K562 (cell line): ENCODE data around the gene KIRREL1. TPM values are rescaled to one million over a fixed set of nuclear protein-coding genes. Genes with fewer than 3 reads are reported as not detected.
A peak's percentile ranks its signal among the peaks of the same experiment; 100 is the strongest.

ENCODE experiments used
- ATAC-seq: fragments of 200-7000 bp; cut with Tn5 transposase; 3 replicates; pipeline ENCODE4 v1.9.1; 2020; ENCODE audit warnings: moderate library complexity
- BruUV-seq: library from RNA; stranded (reverse); fragments of 400-500 nt; replicated peaks from 2 replicates; lab custom pipeline; 2021; lab: Mats Ljungman, UMichigan
- CTCF ChIA-PET: fragments of 300-600 bp; formaldehyde crosslinking; extraction: SDS; loops from one replicate; lab custom pipeline; 2021; ENCODE audit warnings: low intra/inter-chr PET ratio; lab: Yijun Ruan, JAX
- POLR2A ChIA-PET: fragments of 300-600, 350-650 bp; sonication (Branson Sonifier 250); formaldehyde crosslinking; extraction: SDS; loops from one replicate; lab custom pipeline; 2021; ENCODE audit warnings: antibody characterized with exemption, inconsistent platforms; lab: Yijun Ruan, JAX
- DNase-seq, 4 experiments: peaks; one replicate each; pipeline versions ENCODE4 v3.0.0 to v3.0.0-alpha.2; 2011 to 2018; ENCODE audit warnings: low spot score in 3 of 4, mixed read lengths in 3 of 4; ENCODE audit errors: extremely low read depth in 1 of 4
- FAIRE-seq: peaks from 2 replicates; lab custom pipeline; 2011; peaks lifted over from hg19 to GRCh38; lab: Jason Lieb, UNC
- H2AFZ ChIP-seq: 2 replicates; pipeline ENCODE4 v1.6.0; 2011; ENCODE audit warnings: low read depth, low read length, control low read depth, inconsistent platforms
- H3K27ac ChIP-seq: fragments of 200-600 bp; 3 replicates; pipeline ENCODE4 v1.8.0; 2011; ENCODE audit warnings: low read depth, mild to moderate bottlenecking, control low read depth, inconsistent platforms, low read length, moderate library complexity, mixed read lengths; ENCODE audit errors: extremely low read depth
- H3K27me3 ChIP-seq, 2 experiments: fragments of 300-600 bp in 1 of 2; 2 replicates in 1 of 2; 3 replicates in 1 of 2; pipeline versions ENCODE4 v1.6.0 to v1.8.0; 2011; ENCODE audit warnings: inconsistent platforms in 2 of 2, low read length in 2 of 2, mild to moderate bottlenecking in 1 of 2, mixed read lengths in 1 of 2, moderate library complexity in 1 of 2; ENCODE audit not compliant: control insufficient read depth in 2 of 2, insufficient read depth in 2 of 2
- H3K36me3 ChIP-seq: fragments of 300-600 bp; 3 replicates; pipeline ENCODE4 v1.8.0; 2011; ENCODE audit warnings: mild to moderate bottlenecking, low read length, inconsistent platforms; ENCODE audit not compliant: control insufficient read depth, insufficient read depth
- H3K4me1 ChIP-seq, 2 experiments: fragments of 200-600 bp in 1 of 2; replicated peaks in 1 of 2; 2 replicates in 1 of 2; 3 replicates in 1 of 2; pipeline versions ENCODE4 v1.5.1 to v1.8.0; 2011; ENCODE audit warnings: inconsistent platforms in 2 of 2, low read length in 2 of 2, mild to moderate bottlenecking in 1 of 2, mixed read lengths in 1 of 2, moderate library complexity in 1 of 2; ENCODE audit not compliant: control insufficient read depth in 2 of 2, insufficient read depth in 2 of 2
- H3K4me2 ChIP-seq: 2 replicates; pipeline ENCODE4 v1.6.1; 2011; ENCODE audit warnings: low read length, control low read depth, inconsistent platforms, mixed read lengths; ENCODE audit not compliant: insufficient read depth
- H3K4me3 ChIP-seq: fragments of 200-600 bp; sonication (generic), shearing (Covaris generic); 2 replicates; pipeline ENCODE4 v1.5.1; 2016; ENCODE audit warnings: control low read depth, inconsistent platforms
- H3K79me2 ChIP-seq: fragments of 200-600 bp; 3 replicates; pipeline ENCODE4 v1.8.0; 2011; ENCODE audit warnings: low read length, inconsistent platforms; ENCODE audit not compliant: control insufficient read depth, insufficient read depth
- H3K9ac ChIP-seq, 2 experiments: 2 replicates each; pipeline versions ENCODE4 v1.6.0 to v1.6.1; 2011; ENCODE audit warnings: low read depth in 2 of 2, low read length in 2 of 2, control low read depth in 1 of 2, inconsistent platforms in 1 of 2, mild to moderate bottlenecking in 1 of 2, mixed read lengths in 1 of 2; ENCODE audit not compliant: insufficient read depth in 1 of 2
- H3K9me1 ChIP-seq: one replicate; pipeline ENCODE4 v1.6.0; 2011; ENCODE audit warnings: inconsistent platforms, mild to moderate bottlenecking, low read length, moderate library complexity; ENCODE audit not compliant: control insufficient read depth, insufficient read depth
- H3K9me3 ChIP-seq: replicated peaks from 2 replicates; pipeline ENCODE4 v1.5.1; 2011; ENCODE audit warnings: low read depth, low read length, inconsistent platforms; ENCODE audit not compliant: control insufficient read depth, insufficient read depth
- H4K20me1 ChIP-seq: replicated peaks from 2 replicates; pipeline ENCODE4 v1.6.1; 2011; ENCODE audit warnings: low read length, inconsistent platforms, mixed read lengths; ENCODE audit not compliant: control insufficient read depth, insufficient read depth
- ARNT ChIP-seq, 2 experiments: fragments of 450-650 bp; IDR thresholded peaks; 2 replicates each; pipeline ENCODE4 v1.6.1; 2016; ENCODE audit warnings: mild to moderate bottlenecking in 1 of 2
- CBFB ChIP-seq: sonication (generic); formaldehyde crosslinking; IDR thresholded peaks from 2 replicates; pipeline ENCODE4 v1.4.0; 2020; ENCODE audit warnings: mild to moderate bottlenecking, missing genetic modification reagents
- CBX2 ChIP-seq: fragments of 200-600 bp; sonication (generic); IDR thresholded peaks from one replicate; pipeline ENCODE4 v1.6.1; 2012; ENCODE audit warnings: mild to moderate bottlenecking, low read length, inconsistent platforms; ENCODE audit not compliant: insufficient read depth, poor library complexity, severe bottlenecking
- CHCHD3 ChIP-seq: fragments of 250-450 bp; sonication (Bioruptor Pico); IDR thresholded peaks from 2 replicates; pipeline ENCODE4 v2.1.2; 2022; ENCODE audit warnings: mild to moderate bottlenecking
- EP400 ChIP-seq: fragments of 450-650 bp; IDR thresholded peaks from 2 replicates; pipeline ENCODE4 v1.6.1; 2017; ENCODE audit warnings: antibody characterized with exemption, mild to moderate bottlenecking, moderate library complexity
- HMG20A ChIP-seq: fragments of 450-650 bp; formaldehyde crosslinking; conservative IDR thresholded peaks from 2 replicates; pipeline ENCODE4 v1.4.0; 2020; ENCODE audit warnings: mild to moderate bottlenecking, mixed read lengths
- KDM4B ChIP-seq, 2 experiments: fragments of 450-650 bp in 1 of 2; sonication (generic) in 1 of 2; IDR thresholded peaks; 2 replicates each; pipeline ENCODE4 v1.6.1; 2016 to 2017; ENCODE audit warnings: borderline replicate concordance in 2 of 2, antibody characterized with exemption in 1 of 2, low read depth in 1 of 2, mild to moderate bottlenecking in 1 of 2
- NCOA6 ChIP-seq: fragments of 450-650 bp; IDR thresholded peaks from 2 replicates; pipeline ENCODE4 v1.6.1; 2017; ENCODE audit warnings: mild to moderate bottlenecking
- PCBP2 ChIP-seq: fragments of 200-400 bp; formaldehyde crosslinking; IDR thresholded peaks from 2 replicates; pipeline ENCODE4 v1.6.1; 2018; ENCODE audit warnings: low read length, low read depth, mild to moderate bottlenecking, moderate library complexity; ENCODE audit not compliant: poor library complexity, severe bottlenecking
- RUNX1 ChIP-seq: sonication (generic); IDR thresholded peaks from 2 replicates; pipeline ENCODE4 v1.6.1; 2016; ENCODE audit warnings: antibody characterized with exemption, low read depth
- SMARCC2 ChIP-seq: fragments of 450-650 bp; IDR thresholded peaks from 2 replicates; pipeline ENCODE4 v1.6.1; 2017; ENCODE audit warnings: antibody characterized with exemption, moderate library complexity, mild to moderate bottlenecking, low read depth
- TCF3 ChIP-seq: sonication (generic); formaldehyde crosslinking; IDR thresholded peaks from 2 replicates; pipeline ENCODE4 v1.4.0; 2020; ENCODE audit warnings: mild to moderate bottlenecking, missing genetic modification reagents
- ZKSCAN8 ChIP-seq: fragments of 200-800 bp; sonication (Bioruptor generic); IDR thresholded peaks from 2 replicates; pipeline ENCODE4 v1.6.1; 2016; ENCODE audit warnings: missing genetic modification characterization, missing compliant biosample characterization
- ZNF174 ChIP-seq: fragments of 250-450 bp; sonication (Bioruptor Pico); IDR thresholded peaks from 2 replicates; pipeline ENCODE4 v1.4.0; 2020; ENCODE audit warnings: mild to moderate bottlenecking
- ZNF717 ChIP-seq: fragments of 250-450 bp; sonication (Bioruptor Pico); IDR thresholded peaks from 2 replicates; pipeline ENCODE4 v1.5.0; 2021
- WGBS: fragments of 100-300 bp; shearing (Covaris generic); methylation state at CpG from one replicate; pipeline ENCODE4 v1.1.6; 2016; ENCODE audit warnings: low coverage, mixed read lengths; ENCODE audit not compliant: insufficient coverage; ENCODE audit errors: missing lambda C conversion rate; 5-methylcytosine and 5-hydroxymethylcytosine counted together
- in situ Hi-C: fragments of 300-500 bp; cut with MboI; formaldehyde crosslinking; loops from 4 replicates; pipeline ENCODE4 v1.15.0; 2018; ENCODE audit warnings: inconsistent platforms, mixed read lengths
- intact Hi-C: fragments of 100-400 bp; cut with micrococcal nuclease; formaldehyde crosslinking; loops from 2 replicates; pipeline ENCODE4 v1.14.2; 2022
- polyA plus RNA-seq, 8 experiments: library from polyadenylated mRNA; depleted of rRNA in 4 of 8; stranded (reverse) in 5 of 8; unstranded in 3 of 8; fragments of >200 nt; fragmentation: Nextera tagmentation in 2 of 8; fragmentation: Illumina TruSeq in 1 of 8; extraction: Ambion mirVana in 2 of 8; extraction: Trizol in 1 of 8; gene quantifications; 2 replicates each; pipeline versions ENCODE4 v1.2.1 to v1.2.3, GENCODE V29; 2011 to 2014; ENCODE audit warnings: inconsistent platforms in 1 of 8, missing spikeins in 1 of 8
- total RNA-seq, 7 experiments: library from RNA; depleted of rRNA in 6 of 7; stranded (reverse); fragments of >200 nt in 6 of 7; fragmentation: Illumina TruSeq in 2 of 7; extraction: Trizol in 2 of 7; gene quantifications; 2 replicates each; pipeline versions ENCODE4 v1.2.1 to v1.2.3, GENCODE V29; 2011 to 2021; ENCODE audit warnings: low replicate concordance in 1 of 7
- TF ChIP-seq, protein P1 (sequence below): fragments of 450-650 bp; formaldehyde crosslinking; IDR thresholded peaks from 2 replicates; pipeline ENCODE4 v1.4.0; 2020; ENCODE audit warnings: mild to moderate bottlenecking, moderate library complexity
- TF ChIP-seq, protein P2 (sequence below): sonication (generic); formaldehyde crosslinking; IDR thresholded peaks from 2 replicates; pipeline ENCODE4 v1.9.0; 2022; ENCODE audit warnings: mild to moderate bottlenecking, missing genetic modification reagents

KIRREL1 gene
- total and polyA plus RNA-seq, 9 of the 15 experiments (the other 6 are each of a cell fraction or from before 2014, with no cell fraction given), result under 0.01 to 0.22 (median 0.03) TPM; not detected in 3

DNA sequence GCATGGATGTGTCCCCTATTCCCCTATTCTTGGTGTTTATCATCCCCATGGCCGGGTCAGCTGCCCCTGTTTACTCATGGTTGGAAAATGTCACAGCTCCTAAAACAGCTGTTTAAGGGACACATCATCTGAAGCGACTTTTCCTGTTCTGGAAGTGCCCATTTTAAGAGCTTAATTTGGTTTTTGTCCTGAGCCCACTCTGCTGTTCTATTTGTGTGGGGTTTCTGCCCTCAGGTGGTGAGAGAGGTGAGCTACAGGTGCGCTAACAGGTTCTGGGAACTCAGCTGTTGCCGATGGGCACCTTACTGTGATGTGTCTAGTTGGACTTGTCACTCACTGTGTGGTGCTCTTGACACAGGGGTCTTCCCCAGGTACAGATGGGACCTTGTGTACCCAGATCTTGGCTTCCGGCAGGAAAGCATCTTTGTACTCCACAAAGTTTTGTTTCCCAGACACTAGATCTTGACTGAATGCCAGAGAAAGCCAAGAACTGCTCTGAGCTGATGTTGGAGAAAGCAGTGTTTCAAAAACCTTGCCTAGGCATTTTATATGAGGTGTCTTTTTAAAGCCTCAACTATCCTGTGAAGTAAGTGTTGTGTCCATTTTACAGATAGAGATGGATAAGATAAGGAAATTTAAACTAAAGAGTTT is 128.3 kb downstream of the KIRREL1 start (continued):
- TF ChIP-seq, protein P1, sequence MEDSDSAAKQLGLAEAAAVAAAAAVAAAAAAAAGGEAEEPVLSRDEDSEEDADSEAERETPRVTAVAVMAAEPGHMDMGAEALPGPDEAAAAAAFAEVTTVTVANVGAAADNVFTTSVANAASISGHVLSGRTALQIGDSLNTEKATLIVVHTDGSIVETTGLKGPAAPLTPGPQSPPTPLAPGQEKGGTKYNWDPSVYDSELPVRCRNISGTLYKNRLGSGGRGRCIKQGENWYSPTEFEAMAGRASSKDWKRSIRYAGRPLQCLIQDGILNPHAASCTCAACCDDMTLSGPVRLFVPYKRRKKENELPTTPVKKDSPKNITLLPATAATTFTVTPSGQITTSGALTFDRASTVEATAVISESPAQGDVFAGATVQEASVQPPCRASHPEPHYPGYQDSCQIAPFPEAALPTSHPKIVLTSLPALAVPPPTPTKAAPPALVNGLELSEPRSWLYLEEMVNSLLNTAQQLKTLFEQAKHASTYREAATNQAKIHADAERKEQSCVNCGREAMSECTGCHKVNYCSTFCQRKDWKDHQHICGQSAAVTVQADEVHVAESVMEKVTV, result peak; percentile 30; the same call in 1 of the 2 replicates
- no peak for TF ChIP-seq ZNF717 (CRISPR knock-in tag)
- no peak for TF ChIP-seq PCBP2
- no peak for TF ChIP-seq ZKSCAN8 (CRISPR knock-in tag)

DNA sequence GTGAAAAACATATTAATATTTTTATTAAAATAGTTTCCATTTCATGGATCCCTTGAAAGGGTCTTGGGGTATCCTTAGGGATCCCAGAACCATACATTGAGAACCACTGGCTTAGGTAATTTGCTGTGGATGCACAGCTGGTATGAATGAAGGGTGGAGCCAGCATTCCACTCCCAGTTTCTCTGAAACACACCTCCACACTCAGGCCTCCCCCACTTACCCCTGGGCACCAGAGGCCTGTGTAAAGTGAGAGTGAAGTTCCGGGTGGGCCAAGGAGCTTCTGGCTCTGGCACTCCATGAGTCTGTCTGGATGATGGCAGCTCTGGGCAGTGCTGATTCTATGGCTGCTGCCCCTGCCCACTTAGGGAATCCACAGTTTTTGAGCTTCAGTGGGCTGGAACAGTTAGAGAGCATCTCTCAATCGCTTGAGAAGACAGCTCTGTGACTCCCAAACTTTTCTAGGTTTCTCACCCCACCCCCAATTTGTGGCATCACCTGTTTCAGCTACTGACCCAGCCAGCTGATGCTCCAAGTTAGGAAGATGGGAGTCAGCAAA is 129.5 kb downstream of the KIRREL1 start:
- H3K36me3 ChIP-seq, result no peaks in the 10 kb centered on the region
- H3K79me2 ChIP-seq, result no peaks in the 10 kb centered on the region
- H4K20me1 ChIP-seq, result no peaks in the 10 kb centered on the region
- ChIA-PET CTCF (no interaction called here), POLR2A (no interaction called here)
- 0% methylated on average over 2 of the region's 2 CpGs for WGBS
- H3K4me1 ChIP-seq, result peaks cover 0 to 2% of the 10 kb centered on the region in 2 experiments; a peak in 1 of 5 replicates
- no peak overlapping the region for H3K9ac ChIP-seq
- peaks cover 0 to 15% of the 10 kb centered on the region in 2 experiments; a peak in 1 of 5 replicates for H3K27me3 ChIP-seq
- intact Hi-C loops (no loop called here), in situ Hi-C loops (loop anchor here (5.0 to 10.0 kb wide), 2 partner anchors 161 to 948 kb away; no protein-coding TSS in a partner anchor)
- FAIRE-seq (no peak), DNase-seq (no peak), ATAC-seq (no peak)
- BruUV-seq, result no TSS peak
- no peak overlapping the region for H2AFZ ChIP-seq
- H3K9me3 ChIP-seq, result no peaks in the 10 kb centered on the region
- H3K4me3 ChIP-seq, result no peak overlapping the region
- H3K9me1 ChIP-seq, result no peaks in the 10 kb centered on the region
- no peak overlapping the region for H3K27ac ChIP-seq
- H3K4me2 ChIP-seq, result no peak overlapping the region
- TF ChIP-seq HMG20A (CRISPR knock-in tag) (no peak), RUNX1 (no peak), ZNF174 (CRISPR knock-in tag) (no peak), EP400 (no peak), CHCHD3 (CRISPR knock-in tag) (no peak), TCF3 (CRISPR knock-in tag) (no peak), CBFB (CRISPR knock-in tag) (no peak), SMARCC2 (no peak), CBX2 (no peak), ARNT (IDR thresholded peaks at IDR 0.05) (no peak), KDM4B (IDR thresholded peaks at IDR 0.05; ENCODE audit: borderline replicate concordance in 2 of 2, low read depth in 1 of 2) (no peak), NCOA6 (no peak)
- TF ChIP-seq, protein P1, result no peak
- TF ChIP-seq, protein P2, sequence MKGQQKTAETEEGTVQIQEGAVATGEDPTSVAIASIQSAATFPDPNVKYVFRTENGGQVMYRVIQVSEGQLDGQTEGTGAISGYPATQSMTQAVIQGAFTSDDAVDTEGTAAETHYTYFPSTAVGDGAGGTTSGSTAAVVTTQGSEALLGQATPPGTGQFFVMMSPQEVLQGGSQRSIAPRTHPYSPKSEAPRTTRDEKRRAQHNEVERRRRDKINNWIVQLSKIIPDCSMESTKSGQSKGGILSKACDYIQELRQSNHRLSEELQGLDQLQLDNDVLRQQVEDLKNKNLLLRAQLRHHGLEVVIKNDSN (CRISPR knock-in tag), result no peak
